GM19099 (cell line): ENCODE data around the gene FHL1.

Source experiments
- POLR2A ChIP-seq: IDR thresholded peaks from 3 replicates; pipeline ENCODE4 v1.6.1; 2011; ENCODE audit warnings: low read depth; ENCODE audit not compliant: insufficient read length; ENCODE audit errors: extremely low read depth

The FHL1 gene

DNA sequence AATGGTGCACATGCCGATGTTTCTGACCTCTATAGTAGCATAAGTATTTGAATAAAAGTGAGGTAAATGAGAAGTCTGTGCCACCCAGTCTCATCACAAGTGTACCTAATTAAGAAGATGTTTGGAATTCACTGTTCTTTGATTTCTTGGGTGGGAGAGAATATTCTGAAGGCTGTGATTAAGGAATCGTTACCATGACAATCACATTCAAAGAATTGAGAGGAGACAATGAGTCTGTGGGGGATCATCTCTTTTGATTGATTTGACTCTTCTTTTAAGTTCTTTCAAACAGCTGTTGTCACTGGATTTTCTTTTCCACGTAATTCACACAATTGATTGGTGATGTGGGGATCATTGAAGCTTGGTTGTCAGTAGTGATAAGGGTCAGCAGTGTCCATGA is 18.1 kb downstream of the FHL1 start:
- TF ChIP-seq POLR2A, result no peak

DNA sequence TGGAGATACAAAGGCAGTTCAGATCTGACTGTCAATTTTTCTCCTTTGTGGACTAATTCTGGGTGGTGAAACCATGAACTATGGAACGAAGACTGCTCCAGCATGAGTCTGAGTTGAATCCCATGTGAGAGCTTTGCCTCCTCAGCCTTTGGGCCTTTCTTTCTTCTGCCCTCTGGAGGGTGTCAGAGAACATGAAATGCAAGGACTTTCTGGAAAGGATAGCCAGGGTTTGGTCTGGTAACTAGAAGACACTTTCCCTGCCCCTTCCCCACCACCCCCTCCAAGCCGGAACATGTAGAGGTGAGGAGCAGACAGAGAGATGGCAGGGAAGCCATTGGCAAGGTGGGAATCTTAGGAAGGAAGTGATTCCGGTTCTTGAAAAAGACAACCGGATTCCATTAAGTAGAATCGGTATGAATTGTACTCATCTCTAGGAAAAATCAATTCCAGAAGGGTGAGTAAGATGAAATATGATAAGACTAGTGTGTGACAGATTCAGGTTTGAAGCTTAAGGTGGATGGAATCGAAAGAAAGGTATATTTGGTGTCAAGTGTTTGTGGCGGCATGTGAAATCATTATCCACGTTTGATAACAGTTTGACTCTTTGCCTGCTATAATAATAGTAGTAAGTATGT is 19.0 kb downstream of the FHL1 start:
- no peak for TF ChIP-seq POLR2A

DNA sequence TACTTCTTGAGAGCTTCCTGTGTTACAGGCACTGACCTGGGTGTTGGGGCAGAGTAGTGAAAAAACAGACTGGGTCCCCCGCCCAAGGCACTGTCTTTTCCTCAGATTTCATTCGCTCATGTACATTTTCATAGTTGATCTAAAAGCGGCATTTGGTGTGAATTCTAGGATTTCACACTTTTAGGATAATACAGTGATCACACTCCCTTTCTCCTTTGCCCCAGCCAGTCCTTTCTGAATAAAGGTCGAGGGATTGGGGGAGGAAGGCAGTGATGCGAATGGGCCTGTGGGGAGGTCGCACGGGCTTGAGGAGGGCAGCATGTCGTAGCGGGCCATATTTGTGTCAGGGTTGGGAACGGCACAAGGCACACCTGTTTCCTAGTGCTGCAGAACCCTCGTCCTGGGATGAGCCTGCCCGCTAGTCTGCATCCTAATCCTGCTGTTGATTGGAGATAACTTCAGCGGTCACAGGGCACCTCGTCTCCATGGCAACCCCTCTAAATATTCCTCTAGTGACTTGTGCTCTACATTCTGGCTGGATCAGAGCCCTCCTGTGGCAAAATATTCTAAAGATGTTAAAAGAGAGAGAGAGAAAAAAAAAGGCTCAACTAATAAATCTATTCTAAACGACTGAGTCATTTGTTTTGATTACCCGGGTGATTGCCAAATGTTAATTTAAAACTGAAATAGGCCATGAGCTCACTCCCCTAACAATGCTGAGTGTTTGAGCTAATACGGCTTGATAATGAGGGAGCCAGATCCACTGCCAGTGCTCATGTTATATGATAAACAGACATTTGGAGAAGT is 21.8 kb downstream of the FHL1 start:
- no peak for TF ChIP-seq POLR2A

DNA sequence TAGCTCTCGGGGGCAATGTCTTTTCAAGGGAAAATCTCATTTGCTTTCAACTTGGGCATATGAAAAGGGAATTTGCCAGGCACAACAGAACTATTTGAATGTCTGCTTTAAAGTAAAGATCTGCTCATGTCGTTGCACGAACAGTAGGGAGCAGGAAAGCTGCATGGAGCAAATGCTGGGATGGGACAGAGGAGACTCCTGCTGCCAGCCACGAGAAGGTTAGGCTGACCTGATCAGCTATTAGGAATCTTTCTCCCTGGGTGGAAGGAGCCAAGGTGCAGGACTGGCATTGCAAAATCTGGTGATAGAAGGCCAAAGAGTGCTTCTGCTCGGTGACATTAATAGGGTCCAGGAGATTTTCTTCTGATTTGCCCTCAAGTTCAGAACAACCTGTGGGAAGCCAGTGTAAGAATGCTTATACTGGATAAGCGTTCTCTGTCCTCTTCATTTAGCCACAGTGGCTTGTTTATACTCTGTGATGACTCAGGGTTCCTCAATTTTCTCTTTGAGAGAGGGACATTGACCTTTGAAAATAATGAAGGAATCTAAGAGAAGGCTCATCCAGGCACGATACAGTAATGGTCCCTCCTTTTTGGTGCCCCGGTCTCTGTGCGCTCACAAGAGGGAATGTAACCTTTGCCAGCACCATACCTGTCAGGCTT is 22.9 kb downstream of the FHL1 start:
- TF ChIP-seq POLR2A, result no peak

DNA sequence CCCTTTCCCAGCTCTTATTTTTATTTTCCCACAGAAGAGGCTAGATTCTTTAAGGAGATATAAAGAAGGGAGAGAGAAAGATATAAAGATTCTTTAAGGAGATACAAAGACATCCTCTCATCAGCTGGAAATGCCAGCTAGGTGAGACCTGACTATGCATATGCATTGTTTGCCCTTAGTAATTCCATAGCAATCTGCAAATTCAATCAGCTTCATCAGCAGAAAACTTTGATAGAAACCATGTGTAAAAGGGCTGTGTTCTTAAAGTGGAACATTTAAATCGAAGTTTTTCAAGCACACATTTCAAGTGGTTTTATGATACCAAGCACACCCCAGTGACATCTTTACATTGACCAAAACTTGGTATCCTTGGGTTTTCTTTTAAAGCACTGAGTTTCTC is 24.1 kb downstream of the FHL1 start:
- TF ChIP-seq POLR2A, result no peak

DNA sequence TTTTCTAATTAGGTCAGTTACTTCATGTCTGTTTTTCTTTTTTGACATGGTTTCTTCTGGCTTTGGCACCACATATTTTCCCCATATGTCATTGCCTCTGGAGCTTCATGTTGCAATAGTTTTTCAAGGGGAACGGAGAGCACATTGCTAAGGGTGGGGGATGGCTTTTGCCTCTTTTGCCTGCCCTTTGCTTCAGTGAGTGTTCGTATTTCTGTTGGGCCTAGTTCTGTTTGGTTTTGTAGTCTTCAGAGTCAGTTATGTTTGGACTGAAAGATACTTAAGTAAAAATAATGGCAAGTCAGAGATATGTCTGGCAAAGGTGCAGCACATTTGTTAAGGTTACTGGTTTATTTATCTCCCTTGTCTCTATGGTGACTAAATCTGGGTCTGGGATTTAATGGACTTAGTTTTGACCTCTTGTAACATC is 29.1 kb downstream of the FHL1 start:
- no peak for TF ChIP-seq POLR2A

DNA sequence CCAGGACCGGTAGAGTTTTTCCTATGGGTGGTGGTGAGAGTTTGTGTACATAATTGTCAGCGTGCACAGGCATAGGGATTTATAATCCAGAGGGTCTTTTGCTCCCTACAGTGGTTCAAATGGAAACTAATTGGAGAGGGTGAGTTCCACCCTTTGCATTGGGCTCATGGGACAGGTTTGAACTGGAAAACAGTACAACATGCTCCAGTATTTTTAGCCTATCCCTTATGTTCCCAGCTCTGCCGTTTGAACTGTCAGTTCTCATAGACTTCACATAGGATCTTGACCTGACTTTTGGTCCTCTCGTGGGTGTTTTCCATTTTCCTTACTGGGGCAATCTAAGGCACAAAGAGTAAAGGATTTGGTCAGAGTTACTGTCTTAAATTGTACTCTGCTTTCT is 31.8 kb downstream of the FHL1 start:
- no peak for TF ChIP-seq POLR2A

DNA sequence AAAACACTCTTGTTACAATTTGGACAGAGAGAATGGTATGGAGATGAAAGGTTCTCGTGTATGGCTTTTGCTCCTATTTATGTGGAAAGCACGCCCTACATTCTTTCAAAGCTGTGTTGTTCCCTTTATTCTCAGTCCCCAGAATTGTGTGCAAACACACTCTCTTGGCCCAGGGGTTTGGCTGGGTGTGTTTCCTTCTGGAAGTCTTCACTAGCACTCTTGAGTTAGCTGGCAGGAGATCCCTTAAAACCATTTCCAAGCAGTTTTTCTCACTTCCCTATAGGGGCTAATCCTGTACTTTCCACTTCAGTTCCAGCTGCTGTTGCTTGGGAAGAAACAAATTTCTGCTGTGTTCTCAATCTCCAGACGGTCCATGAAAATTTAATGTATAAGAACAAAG is 35.1 kb downstream of the FHL1 start:
- TF ChIP-seq POLR2A, result no peak

DNA sequence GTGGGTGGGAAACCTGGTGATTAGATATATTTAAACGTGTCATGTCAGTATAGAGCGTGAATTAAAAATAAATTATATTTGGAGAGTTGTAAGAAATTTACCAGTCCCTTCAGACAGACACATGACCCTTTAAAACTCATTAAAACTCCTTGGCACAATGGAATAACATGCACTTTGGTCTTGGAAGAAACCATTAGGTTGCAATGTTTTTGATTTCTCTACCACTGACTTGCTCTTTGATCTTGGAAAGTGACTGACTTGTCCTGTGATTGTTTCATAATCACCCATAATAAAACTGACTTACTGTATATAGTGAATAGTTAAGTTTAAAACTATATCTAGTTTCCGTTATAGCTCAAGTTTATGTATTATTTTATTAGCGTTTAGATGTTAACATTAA is 35.8 kb downstream of the FHL1 start:
- no peak for TF ChIP-seq POLR2A

DNA sequence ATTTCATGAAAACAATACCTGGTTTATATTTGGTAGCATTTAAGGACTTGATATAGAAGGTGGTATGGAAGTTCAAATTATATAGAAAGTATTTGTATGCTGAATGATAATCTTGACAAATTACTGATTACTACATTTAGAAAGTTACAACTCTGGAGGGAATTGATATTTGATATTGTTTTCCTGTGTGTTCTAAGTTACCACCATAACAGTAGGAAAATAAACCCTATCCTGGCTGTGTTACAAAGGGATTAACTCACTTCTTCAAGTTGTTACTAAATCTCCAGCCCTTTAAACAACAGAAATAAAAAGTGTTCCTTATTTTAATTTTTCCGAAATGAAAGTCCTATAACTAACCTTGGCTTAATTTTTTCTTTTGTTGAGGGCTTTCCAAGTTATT is 36.6 kb downstream of the FHL1 start:
- TF ChIP-seq POLR2A, result no peak

DNA sequence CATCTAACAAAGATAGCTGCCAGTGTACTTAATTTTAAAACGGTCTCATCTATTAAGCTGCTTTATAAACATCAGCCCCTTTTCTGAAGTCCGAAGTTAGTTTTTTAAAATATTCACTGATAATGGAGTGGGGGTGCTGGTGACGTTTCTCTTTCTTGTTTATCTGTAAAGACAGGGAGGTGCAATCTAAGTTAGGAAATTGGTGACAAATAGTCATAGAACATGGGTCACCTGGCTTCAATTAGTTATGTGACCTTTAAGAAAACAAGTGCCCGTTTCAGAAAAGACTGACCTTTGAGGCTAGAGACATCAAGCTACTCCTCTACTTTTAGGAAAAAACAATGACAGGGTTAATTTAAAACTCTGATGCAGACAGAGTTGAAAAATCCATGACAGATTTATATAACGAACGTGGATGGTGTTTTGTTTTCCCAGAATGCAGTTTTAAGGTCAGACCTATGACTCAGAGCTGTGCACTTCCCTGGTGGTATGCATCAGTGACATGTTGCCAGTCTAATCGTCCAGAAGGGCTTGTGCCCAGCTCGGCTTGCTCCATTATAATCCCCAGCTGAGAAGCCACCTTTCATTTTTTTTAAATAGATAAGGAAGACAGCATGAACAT is 38.2 kb downstream of the FHL1 start:
- no peak for TF ChIP-seq POLR2A

DNA sequence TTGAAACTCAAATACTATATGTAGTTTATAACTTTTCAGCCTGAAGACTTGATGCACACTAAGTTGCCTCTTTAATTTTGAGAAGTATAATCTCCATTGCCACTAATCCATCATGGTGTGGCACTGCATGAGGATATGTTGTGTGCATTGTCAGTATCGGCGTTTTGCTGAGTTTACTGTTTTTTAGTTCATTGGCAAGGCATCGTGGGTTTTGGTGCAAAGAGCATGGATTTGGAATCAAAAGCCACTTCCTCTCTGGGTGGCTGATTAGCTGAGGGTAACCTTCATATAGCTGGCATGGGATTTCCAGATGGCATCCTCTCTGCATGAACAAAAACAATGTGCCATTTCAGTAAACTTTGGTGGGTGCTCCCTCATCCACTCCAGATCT is 38.7 kb downstream of the FHL1 start:
- TF ChIP-seq POLR2A, result no peak

DNA sequence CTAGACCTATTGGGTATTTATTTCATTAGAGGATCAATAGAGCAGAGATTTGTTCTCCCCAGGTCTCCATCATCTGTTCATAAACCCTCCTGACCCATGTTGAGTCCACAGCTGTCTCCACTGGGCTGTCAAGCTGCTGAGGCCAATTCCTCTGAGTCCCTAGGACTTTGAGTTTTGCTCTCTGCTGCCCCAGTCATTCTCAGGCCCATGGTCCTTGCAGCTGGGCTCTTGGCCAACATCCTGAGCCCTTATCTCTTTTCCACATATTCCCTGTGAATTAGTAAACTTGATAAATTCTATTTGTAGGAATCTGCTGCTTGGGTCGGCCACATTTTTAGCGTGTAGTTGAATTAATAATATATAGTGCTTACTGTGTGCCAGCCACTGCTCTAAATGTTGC is 41.9 kb downstream of the FHL1 start:
- no peak for TF ChIP-seq POLR2A

DNA sequence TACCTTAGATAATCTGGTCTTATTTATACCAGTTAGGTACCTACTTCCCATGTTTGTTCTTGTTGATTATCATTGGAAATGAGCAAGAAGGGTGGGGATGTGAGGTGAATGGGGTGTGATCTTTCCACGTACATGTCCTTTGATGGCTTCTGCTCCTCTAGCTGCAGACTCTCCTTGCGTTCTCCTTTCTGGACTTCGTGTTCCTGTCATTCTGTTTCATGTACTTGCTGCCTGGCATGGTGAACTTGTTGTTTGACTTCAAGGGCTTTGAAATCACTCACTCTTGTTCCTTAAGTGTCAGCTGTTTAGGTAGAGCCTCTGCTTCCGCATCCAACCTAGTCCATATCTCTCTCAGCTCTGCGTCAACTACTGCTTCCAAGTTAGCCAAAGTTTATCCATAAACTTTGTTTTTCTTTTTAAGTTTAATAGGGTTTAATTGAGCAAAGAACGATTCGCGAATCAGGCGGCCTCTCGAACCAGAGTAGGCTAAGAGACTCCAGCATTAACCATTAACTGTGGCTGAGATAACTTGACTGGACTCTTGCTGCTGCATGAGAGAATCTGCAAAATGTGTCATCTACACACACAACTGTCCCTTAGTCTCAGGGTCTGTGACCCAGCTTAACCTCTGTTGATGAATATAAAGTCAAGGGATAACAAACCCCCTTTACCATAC is 42.8 kb downstream of the FHL1 start:
- TF ChIP-seq POLR2A, result no peak

DNA sequence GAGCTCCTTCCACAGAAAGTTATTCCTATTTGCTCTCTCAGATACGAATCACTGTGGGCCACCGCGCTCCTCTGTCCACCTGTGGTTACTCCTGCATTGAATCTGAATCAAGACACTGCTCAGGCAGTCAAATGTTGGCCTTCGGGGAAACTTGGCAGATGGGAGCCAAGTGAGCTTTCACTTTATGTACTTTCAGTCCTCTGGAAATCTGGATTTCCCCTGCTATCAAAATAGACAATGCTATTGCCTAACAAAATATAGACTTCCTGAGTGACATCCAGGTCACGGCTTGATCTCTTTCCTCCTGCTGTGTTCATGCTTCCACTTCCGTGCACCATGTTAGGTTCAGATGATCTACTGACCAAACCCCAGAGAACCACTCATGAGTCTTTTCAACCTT is 43.8 kb downstream of the FHL1 start:
- TF ChIP-seq POLR2A, result no peak

DNA sequence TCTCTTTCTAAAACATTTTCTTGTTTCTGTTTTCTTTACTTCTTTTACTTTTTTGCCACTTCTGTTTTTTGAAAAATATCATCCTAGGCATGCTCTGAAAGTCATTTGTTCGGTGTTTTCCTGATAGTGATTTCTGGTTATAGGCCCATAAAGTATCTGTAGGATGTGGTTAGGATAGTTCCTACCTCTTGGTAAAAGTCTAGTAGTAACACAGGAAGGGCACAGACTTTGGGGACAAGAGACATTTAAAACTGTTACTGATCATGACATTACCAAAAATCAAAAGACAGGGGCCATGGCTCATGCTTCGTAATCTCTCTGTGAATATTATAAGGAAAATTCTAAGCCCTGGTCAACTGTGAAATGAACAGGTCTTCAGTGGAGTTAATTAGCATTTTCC is 44.8 kb downstream of the FHL1 start:
- no peak for TF ChIP-seq POLR2A

DNA sequence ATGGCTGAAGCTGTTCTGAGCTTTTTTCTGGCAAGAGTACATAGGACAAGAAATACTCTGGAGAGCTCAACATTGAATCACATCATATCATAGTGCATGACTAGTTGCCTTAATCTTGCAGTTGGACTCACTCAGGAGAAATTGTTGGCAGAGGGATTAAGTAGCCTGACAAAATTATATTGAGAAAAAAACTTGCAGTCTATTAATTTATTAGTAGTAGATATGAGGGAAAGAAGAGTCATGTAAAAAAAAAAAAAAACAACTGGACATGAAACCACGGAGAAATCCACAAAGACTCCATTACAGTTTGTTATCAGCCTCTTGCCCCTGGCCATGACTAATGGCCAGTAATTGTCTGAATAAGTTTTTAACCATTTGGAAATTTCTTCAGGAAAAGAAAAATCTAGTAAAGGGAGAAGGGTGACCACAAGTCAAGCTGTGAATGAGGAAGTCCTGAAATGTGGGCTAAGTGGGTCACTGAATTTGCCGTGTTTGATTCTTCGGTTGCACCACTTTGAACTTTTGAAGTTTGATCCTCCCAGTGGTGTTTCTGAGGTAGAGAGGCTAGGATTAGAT is 45.6 kb downstream of the FHL1 start:
- TF ChIP-seq POLR2A, result no peak
